ENCODE data around the gene LRRC31. TPM values are rescaled to one million over a fixed set of nuclear protein-coding genes. Genes with fewer than 3 reads are reported as not detected.

The LRRC31 gene
- not detected in 5 replicates for total RNA-seq (2022; extraction: Qiagen RNA extraction; ENCODE audit: low read depth)

DNA sequence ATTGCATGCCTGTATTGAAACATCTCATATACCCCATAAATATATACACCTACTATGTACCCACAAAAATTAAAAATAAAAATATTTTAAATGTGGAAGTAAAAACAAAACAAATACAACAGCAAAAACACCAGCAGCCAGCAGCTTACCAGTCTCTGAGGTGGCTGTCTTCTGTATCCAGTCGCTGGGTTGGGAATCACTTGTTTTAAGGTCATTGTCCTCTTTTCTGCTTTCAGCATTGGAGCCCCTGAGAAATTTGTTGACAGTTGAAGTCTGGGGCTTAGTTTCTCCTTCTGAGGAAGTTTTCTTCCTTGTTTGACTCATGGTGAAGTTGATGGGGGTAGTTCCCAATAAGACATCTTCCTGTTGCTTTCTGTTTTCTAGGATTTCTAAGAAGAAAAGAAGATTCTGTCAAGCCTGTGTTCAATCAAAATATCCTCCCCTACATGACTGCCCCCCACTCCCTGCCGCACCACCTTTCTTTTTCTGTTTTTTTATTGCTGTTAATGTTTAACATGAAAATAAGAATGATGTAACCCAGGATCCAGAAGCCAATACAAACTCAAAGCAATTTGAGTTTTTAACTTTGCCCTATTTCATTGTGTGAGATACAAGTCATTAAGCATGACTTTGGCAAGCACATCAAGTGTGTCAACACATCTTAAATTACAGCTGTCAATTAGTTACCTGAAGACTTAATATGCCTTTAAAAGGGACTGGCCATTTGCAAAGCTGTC, at the start of gene LRRC31:
TSS of gene LRRC31 (minus strand) at position 452 of the 737 bp plus-strand sequence. CDS start at position 324, 128 bp downstream.

DNA sequence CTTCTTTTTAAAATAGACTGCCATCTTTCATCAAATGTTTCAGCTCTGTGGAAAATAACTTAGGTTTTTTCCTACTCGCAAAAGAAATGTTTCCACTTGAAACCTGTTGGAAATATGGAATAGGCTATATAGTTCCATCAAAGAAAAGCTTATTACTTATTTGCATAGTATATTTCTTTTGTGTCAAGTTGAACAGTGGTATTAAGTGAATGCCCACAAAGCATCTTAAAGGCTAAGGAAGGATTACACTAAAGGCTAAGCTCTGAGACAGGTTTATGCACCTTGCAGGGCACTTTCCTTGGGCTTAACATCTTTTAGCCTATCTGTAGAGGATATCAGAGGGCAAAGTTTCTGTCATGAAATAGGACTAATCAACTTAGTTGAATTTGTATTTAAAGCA, 41.5 kb upstream of the LRRC31 start, which contains the start of gene SAMD7:
TSS of gene SAMD7 (plus strand) at position 301 of the 400 bp plus-strand sequence. CDS start 7,927 bp downstream, outside the sequence.

DNA sequence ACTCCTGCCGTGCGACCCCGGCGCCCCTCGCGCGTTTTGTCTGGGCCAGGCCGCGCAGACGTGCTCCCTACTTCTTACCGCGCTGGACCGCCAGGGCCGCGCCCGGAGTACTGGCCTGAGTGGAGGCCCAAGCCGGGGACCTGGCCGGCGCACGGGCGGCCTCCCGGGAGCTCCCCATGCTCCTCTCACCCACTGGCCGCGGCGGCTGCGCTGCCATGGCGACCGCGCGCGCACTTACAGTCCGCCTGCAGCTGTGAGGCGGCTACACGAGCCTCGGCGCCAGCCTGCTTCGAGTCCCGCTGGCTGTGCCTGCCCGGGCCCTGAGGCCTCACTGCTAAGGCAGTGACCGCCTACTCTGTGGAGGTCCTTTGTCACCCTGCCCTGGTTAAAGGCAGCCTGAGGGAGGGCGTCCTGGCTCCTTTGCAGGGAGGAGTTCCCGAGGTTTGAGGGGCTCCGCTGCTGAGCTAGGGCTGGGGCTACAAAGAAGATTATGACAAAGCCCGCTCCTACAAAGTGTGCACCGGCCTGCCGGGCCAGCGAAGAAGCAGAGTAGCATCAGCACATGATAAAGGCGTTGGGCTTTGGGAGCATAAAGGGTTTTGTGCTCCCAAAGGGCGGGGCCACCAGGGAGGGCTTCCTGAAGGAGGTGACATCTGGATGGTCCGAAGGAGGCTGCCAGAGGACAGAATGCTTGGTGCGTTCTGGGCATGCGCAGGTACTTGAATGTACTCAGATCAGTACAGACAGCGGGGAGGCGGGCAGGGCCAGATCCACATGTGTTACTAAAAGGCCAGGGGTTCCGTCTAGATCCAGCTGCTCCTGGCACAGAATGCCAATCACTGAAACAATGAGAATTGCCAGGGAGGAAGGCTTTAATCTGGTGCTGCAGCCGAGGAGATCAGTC, 57.2 kb downstream of the LRRC31 start, which contains the start of the genes LRRC34 and LRRIQ4:
TSS of gene LRRC34 (minus strand) at position 573 of the 904 bp plus-strand sequence. CDS start at position 217, 356 bp downstream.
TSS of gene LRRIQ4 (plus strand) at position 539 of the 904 bp plus-strand sequence. CDS start 9,052 bp downstream, outside the sequence.

Other genes with a start within 250 kb of the LRRC31 start
- gene MECOM, start 206.2 kb downstream of the LRRC31 start, total RNA-seq (2022; extraction: Qiagen RNA extraction; ENCODE audit: low read depth) = 0.05 to 0.17 TPM in 2 of 5 replicates, not detected in the others
- gene TERC, start 104.9 kb downstream of the LRRC31 start, total RNA-seq (2022; extraction: Qiagen RNA extraction; ENCODE audit: low read depth) = not detected in 5 replicates
- 2.4 to 3.4 TPM (median 3.1 TPM) in 5 replicates for gene ACTRT3, start 100.4 kb downstream of the LRRC31 start, total RNA-seq (2022; extraction: Qiagen RNA extraction; ENCODE audit: low read depth)
- 8.5 to 10.9 TPM (median 9.1 TPM) in 5 replicates for gene MYNN, start 96.5 kb downstream of the LRRC31 start, total RNA-seq (2022; extraction: Qiagen RNA extraction; ENCODE audit: low read depth)
- gene LRRIQ4, start 57.1 kb downstream of the LRRC31 start, total RNA-seq (2022; extraction: Qiagen RNA extraction; ENCODE audit: low read depth) = not detected in 5 replicates
- gene LRRC34, start 57.0 kb downstream of the LRRC31 start, total RNA-seq (2022; extraction: Qiagen RNA extraction; ENCODE audit: low read depth) = not detected in 5 replicates
- gene SAMD7, start 41.6 kb upstream of the LRRC31 start, total RNA-seq (2022; extraction: Qiagen RNA extraction; ENCODE audit: low read depth) = not detected in 5 replicates
- gene SEC62, start 96.9 kb upstream of the LRRC31 start, total RNA-seq (2022; extraction: Qiagen RNA extraction; ENCODE audit: low read depth) = 78.0 to 126 TPM (median 87.7 TPM) in 5 replicates
- 1.2 to 2.1 TPM (median 1.6 TPM) in 5 replicates for gene GPR160, start 168.1 kb upstream of the LRRC31 start, total RNA-seq (2022; extraction: Qiagen RNA extraction; ENCODE audit: low read depth)